ENCODE data around the gene DOCK8. TPM values are rescaled to one million over a fixed set of nuclear protein-coding genes. Genes with fewer than 3 reads are reported as not detected.

Gene DOCK8
- total RNA-seq, 1 experiment from 2014 or later: 0.37 TPM

DNA sequence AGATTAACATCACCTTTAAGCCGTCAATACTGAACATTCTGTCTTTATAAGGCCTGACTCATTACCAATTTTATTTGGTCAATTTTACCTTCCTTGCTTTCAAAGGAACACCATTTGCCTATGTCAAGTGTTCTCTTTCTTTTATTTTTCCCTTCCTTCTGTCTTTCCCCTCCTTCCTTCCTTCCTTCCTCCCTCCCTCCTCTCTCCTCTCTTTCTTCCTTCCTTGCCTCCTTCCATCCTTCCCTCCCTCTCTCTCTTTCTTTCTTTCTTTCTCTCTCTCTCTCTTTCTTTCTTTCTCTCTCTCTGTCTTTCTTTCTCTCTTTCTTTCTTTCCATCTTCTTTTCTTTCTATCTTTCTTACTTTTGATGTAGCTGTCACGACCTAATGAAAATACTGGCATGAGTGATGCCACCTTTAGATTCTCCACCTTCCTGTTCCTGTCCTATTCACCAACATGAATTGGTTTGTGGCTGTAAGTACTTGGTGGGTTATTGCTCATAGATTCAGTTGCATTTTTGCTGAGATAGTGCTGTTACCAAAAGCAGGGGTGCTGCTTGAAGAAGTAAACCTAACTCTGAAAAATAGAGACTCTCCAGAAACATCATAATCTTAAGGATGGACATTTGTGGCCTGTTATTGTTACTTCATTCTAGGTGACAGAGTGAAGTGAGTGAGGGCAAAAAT is 33.8 kb downstream of the DOCK8 start:
- Histone ChIP-seq H3K27me3 (ENCODE audit: insufficient read depth, low read length) (no peaks in the 10 kb centered on the region), H3K9ac (ENCODE audit: low read length) (no peak overlapping the region), H3K9me2 (ENCODE audit: insufficient read depth) (no peaks in the 10 kb centered on the region), H3K36me3 (ENCODE audit: control insufficient read depth in 1 of 2, insufficient read depth in 2 of 2, low read length in 2 of 2) (no peaks in the 10 kb centered on the region), H2AFZ (ENCODE audit: low read depth, low read length, poor library complexity, severe bottlenecking) (no peak overlapping the region), H3K4me3 (replicated peaks in 1 of 2; ENCODE audit: low read depth in 1 of 2, low read length in 2 of 2) (no peak overlapping the region), H3K27ac (ENCODE audit: low read depth, low read length) (no peak overlapping the region), H3K9me3 (ENCODE audit: control insufficient read depth in 1 of 2, insufficient read depth in 1 of 2, low read depth in 1 of 2, low read length in 2 of 2) (no peaks in the 10 kb centered on the region), H3K79me2 (ENCODE audit: insufficient read depth, low read length) (no peaks in the 10 kb centered on the region), H3K4me2 (ENCODE audit: low read length) (no peak overlapping the region), H3K4me1 (ENCODE audit: control insufficient read depth in 1 of 2, insufficient read depth in 2 of 2, low read length in 2 of 2) (no peaks in the 10 kb centered on the region), H4K20me1 (ENCODE audit: insufficient read depth) (no peaks in the 10 kb centered on the region)
- ATAC-seq: no peak
- ChIA-PET RAD21 (ENCODE audit: low non-redundant PET in 1 of 2, low total read pairs in 2 of 2, uncharacterized antibody in 2 of 2, unreplicated experiment in 2 of 2) (no interaction called here), CTCF (no interaction called here), POLR2A (no interaction called here)
- TF ChIP-seq ZFX (IDR thresholded peaks at IDR 0.05) (no peak), FOSL1 (IDR thresholded peaks at IDR 0.05; ENCODE audit: low read depth) (no peak), YY1 (IDR thresholded peaks at IDR 0.05; ENCODE audit: extremely low read depth, insufficient replicate concordance, low read depth, low read length) (no peak), SRF (IDR thresholded peaks at IDR 0.05; ENCODE audit: low read depth) (no peak), EGR1 (IDR thresholded peaks at IDR 0.05; ENCODE audit: low read depth) (no peak), EZH2phosphoT487 (IDR thresholded peaks at IDR 0.05; ENCODE audit: borderline replicate concordance) (no peak), JUND (IDR thresholded peaks at IDR 0.05) (no peak), SIN3A (IDR thresholded peaks at IDR 0.05; ENCODE audit: low read depth) (no peak), POLR2AphosphoS5 (IDR thresholded peaks at IDR 0.05; ENCODE audit: low read depth, low read length) (no peak), CEBPB (IDR thresholded peaks at IDR 0.05; ENCODE audit: low read depth) (no peak), RAD21 (IDR thresholded peaks at IDR 0.05; ENCODE audit: low read depth) (no peak), CBX3 (IDR thresholded peaks at IDR 0.05; ENCODE audit: low read depth) (no peak), ZNF274 (IDR thresholded peaks at IDR 0.05; ENCODE audit: low read depth, low read length) (no peak), ELF1 (IDR thresholded peaks at IDR 0.05; ENCODE audit: borderline replicate concordance, low read depth) (no peak), SP1 (IDR thresholded peaks at IDR 0.05; ENCODE audit: low read depth) (no peak)
- TF ChIP-seq, protein P1, sequence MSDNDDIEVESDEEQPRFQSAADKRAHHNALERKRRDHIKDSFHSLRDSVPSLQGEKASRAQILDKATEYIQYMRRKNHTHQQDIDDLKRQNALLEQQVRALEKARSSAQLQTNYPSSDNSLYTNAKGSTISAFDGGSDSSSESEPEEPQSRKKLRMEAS (IDR thresholded peaks at IDR 0.05): no peak
- TF ChIP-seq, protein P2, sequence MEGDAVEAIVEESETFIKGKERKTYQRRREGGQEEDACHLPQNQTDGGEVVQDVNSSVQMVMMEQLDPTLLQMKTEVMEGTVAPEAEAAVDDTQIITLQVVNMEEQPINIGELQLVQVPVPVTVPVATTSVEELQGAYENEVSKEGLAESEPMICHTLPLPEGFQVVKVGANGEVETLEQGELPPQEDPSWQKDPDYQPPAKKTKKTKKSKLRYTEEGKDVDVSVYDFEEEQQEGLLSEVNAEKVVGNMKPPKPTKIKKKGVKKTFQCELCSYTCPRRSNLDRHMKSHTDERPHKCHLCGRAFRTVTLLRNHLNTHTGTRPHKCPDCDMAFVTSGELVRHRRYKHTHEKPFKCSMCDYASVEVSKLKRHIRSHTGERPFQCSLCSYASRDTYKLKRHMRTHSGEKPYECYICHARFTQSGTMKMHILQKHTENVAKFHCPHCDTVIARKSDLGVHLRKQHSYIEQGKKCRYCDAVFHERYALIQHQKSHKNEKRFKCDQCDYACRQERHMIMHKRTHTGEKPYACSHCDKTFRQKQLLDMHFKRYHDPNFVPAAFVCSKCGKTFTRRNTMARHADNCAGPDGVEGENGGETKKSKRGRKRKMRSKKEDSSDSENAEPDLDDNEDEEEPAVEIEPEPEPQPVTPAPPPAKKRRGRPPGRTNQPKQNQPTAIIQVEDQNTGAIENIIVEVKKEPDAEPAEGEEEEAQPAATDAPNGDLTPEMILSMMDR (IDR thresholded peaks at IDR 0.05 in 2 of 3, conservative IDR thresholded peaks at IDR 0.05 in 1 of 3; ENCODE audit: borderline replicate concordance in 1 of 3, insufficient read depth in 1 of 3, low read depth in 2 of 3, low read length in 2 of 3): no peak
- TF ChIP-seq, protein P3, sequence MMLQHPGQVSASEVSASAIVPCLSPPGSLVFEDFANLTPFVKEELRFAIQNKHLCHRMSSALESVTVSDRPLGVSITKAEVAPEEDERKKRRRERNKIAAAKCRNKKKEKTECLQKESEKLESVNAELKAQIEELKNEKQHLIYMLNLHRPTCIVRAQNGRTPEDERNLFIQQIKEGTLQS (IDR thresholded peaks at IDR 0.05): no peak
- TF ChIP-seq, protein P4, sequence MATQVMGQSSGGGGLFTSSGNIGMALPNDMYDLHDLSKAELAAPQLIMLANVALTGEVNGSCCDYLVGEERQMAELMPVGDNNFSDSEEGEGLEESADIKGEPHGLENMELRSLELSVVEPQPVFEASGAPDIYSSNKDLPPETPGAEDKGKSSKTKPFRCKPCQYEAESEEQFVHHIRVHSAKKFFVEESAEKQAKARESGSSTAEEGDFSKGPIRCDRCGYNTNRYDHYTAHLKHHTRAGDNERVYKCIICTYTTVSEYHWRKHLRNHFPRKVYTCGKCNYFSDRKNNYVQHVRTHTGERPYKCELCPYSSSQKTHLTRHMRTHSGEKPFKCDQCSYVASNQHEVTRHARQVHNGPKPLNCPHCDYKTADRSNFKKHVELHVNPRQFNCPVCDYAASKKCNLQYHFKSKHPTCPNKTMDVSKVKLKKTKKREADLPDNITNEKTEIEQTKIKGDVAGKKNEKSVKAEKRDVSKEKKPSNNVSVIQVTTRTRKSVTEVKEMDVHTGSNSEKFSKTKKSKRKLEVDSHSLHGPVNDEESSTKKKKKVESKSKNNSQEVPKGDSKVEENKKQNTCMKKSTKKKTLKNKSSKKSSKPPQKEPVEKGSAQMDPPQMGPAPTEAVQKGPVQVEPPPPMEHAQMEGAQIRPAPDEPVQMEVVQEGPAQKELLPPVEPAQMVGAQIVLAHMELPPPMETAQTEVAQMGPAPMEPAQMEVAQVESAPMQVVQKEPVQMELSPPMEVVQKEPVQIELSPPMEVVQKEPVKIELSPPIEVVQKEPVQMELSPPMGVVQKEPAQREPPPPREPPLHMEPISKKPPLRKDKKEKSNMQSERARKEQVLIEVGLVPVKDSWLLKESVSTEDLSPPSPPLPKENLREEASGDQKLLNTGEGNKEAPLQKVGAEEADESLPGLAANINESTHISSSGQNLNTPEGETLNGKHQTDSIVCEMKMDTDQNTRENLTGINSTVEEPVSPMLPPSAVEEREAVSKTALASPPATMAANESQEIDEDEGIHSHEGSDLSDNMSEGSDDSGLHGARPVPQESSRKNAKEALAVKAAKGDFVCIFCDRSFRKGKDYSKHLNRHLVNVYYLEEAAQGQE (IDR thresholded peaks at IDR 0.05; ENCODE audit: low read depth): no peak
- TF ChIP-seq, protein P5, sequence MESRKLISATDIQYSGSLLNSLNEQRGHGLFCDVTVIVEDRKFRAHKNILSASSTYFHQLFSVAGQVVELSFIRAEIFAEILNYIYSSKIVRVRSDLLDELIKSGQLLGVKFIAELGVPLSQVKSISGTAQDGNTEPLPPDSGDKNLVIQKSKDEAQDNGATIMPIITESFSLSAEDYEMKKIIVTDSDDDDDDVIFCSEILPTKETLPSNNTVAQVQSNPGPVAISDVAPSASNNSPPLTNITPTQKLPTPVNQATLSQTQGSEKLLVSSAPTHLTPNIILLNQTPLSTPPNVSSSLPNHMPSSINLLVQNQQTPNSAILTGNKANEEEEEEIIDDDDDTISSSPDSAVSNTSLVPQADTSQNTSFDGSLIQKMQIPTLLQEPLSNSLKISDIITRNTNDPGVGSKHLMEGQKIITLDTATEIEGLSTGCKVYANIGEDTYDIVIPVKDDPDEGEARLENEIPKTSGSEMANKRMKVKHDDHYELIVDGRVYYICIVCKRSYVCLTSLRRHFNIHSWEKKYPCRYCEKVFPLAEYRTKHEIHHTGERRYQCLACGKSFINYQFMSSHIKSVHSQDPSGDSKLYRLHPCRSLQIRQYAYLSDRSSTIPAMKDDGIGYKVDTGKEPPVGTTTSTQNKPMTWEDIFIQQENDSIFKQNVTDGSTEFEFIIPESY (IDR thresholded peaks at IDR 0.05; ENCODE audit: extremely low read depth, insufficient replicate concordance, low read length): no peak
- intact Hi-C loops (cut with micrococcal nuclease): no loop called here
- DNase-seq (ENCODE audit: low read depth, low spot score): no peak
- no TSS peak for BruUV-seq (replicated peaks)

Data from HCT116 (cell line).